Fibroblast of lung (primary cell): Measurements from ENCODE around the gene SLC24A4.

Experiments
- CTCF ChIP-seq, 2 donors: IDR thresholded peaks in 1 of 2; conservative IDR thresholded peaks in 1 of 2; 1 replicate in 1 of 2; 2 replicates in 1 of 2; pipeline ENCODE4 v1.5.1; 2011 to 2012; ENCODE audit warnings: low read length in 2 of 2, control low read depth in 1 of 2, inconsistent platforms in 1 of 2, low read depth in 1 of 2, mild to moderate bottlenecking in 1 of 2
- EZH2 ChIP-seq: IDR thresholded peaks from 2 replicates; pipeline ENCODE4 v1.5.1; 2012; ENCODE audit warnings: low read length, control low read depth, mild to moderate bottlenecking; ENCODE audit errors: missing control alignments

- TF ChIP-seq EZH2 (no peak), CTCF (conservative IDR thresholded peaks at IDR 0.05 in 1 of 2, IDR thresholded peaks at IDR 0.05 in 1 of 2; ENCODE audit: low read depth in 1 of 2, low read length in 2 of 2) (no peak)
These were observed 113.3 kb downstream of the SLC24A4 start for GRCh38 chr14:92436115-92436776.
